LNCAP (cell line): ENCODE results near the gene ITPR1.

ENCODE experiments used
- TF ChIP-seq, protein P1 (sequence below): fragments of 450-650 bp; IDR thresholded peaks from 2 replicates; pipeline ENCODE4 v1.5.1; 2017; ENCODE audit warnings: mild to moderate bottlenecking

ITPR1 gene

DNA sequence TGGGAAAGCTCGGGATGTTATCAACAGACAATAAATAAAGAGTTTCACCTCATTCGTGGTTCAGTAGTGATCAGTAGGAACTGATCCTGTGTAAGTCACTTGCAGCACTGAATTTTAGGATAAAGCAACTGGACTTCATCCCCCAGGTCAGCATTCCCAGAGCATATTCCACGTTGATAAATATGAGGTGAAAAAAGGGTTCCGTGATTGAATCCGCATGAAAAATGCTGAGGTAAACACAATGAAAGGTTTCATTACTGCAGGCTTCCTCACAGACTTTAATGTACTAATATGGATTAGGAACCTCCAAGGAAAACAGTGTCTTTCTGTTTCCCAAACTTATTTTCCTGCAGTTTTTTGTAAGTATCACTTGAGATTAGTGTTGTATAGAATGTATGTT is 308.7 kb downstream of the ITPR1 start:
- TF ChIP-seq, protein P1, sequence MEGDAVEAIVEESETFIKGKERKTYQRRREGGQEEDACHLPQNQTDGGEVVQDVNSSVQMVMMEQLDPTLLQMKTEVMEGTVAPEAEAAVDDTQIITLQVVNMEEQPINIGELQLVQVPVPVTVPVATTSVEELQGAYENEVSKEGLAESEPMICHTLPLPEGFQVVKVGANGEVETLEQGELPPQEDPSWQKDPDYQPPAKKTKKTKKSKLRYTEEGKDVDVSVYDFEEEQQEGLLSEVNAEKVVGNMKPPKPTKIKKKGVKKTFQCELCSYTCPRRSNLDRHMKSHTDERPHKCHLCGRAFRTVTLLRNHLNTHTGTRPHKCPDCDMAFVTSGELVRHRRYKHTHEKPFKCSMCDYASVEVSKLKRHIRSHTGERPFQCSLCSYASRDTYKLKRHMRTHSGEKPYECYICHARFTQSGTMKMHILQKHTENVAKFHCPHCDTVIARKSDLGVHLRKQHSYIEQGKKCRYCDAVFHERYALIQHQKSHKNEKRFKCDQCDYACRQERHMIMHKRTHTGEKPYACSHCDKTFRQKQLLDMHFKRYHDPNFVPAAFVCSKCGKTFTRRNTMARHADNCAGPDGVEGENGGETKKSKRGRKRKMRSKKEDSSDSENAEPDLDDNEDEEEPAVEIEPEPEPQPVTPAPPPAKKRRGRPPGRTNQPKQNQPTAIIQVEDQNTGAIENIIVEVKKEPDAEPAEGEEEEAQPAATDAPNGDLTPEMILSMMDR: no peak

DNA sequence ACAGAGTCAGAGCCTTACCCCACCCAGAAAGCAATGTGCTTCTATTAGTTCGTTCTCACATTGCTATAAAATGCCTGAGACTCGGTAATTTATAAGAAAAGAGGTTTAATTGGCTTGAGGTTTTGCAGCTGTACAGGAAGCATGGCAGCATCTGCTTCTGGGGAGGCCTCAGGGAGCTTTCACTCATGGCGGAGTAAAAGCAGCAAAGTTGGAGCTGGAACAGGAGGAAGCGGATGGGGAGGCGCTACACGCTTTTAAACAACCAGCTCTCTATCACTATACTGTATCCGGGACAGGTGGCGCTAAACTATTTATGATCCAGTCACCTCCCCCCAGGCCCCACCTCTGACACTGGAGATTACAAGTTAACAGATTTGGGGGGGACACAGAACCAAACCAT is 309.8 kb downstream of the ITPR1 start:
- TF ChIP-seq, protein P1: no peak

DNA sequence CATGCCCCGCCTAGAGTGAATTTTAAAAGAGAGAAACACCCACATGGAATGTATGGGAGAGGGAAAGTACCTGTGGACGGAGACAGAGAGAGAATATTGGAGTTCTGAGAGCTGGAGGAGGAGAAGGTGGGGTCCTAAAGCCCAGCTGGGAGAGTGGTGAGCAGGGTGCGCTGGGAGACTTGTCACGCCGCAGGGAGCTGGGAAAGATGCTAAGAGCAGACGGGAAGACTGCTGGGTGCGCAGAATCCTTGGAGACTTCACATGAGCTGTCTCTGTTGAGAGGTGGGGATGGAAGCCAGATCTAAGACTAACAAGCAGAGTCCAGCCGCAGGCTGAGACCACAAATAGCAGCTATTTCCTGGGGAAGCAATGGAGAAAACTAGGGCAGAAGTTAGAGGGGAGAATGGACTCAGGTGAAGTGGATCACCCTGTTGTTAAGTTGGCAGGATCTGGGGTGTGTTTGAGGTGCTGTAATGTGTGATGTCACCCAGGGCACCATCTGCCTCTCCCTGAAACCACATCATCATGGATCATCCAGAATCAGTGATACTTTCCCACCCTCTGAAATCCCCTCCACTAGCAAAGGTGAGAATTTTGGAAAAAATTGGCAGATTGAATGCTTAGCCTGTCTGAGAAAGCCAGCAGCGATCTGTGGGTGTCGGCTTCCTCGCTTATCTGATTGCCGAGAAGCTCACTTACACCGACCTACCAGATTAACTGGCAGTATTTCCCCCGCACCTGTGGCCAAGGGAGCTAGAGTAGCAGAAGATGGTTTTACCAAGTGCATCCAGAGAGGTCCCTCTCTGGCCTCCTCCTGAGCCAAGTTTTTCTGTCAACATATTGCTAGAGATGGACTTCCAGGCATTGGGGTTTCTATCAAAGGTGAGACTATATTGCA is 311.3 kb downstream of the ITPR1 start:
- TF ChIP-seq, protein P1: no peak

DNA sequence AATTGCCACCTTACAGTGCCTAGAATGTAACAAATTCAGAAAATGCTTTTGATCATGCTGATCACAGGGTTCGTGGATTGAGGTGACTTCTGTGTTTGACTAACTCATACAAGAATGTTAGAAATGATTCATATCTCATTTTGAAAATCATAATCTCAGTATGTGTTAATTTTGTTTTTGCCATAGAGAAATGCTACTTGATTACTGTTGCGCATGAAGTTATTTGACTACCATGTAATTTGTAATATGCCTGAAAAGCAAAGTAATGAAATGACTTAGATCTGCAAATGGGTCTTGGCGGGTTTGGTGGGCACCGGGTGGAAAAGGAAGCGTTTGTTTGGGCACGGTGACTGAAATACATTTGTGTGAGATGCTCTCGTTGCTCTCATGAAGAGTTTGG is 312.5 kb downstream of the ITPR1 start:
- TF ChIP-seq, protein P1: no peak

DNA sequence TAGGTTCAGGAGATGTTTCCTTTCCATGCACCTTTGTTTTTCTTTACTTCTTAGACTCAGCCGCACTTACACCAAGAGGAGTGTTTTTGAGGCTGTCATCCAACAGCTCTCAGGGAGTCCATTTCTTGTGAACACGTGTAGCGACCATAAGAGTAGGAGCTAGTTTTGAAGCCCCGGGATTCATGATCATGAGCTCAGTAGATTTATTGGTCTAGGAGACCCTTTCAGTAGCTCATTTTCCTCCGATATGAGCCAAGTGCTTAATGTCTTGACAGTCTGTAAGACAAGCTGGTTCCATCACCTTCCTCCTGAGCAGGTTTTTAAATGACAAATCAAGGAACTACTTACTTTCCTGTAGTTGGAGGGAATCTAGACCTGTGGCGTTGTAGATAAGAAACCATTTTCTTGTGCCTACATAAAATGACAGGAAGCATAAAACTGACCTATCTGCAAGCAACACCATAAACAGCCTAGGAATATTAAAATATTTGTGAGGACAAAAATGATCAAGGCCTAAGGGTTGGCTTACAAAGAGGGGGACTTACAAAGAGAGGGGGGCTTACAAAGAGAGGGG is 313.5 kb downstream of the ITPR1 start:
- TF ChIP-seq, protein P1: no peak

DNA sequence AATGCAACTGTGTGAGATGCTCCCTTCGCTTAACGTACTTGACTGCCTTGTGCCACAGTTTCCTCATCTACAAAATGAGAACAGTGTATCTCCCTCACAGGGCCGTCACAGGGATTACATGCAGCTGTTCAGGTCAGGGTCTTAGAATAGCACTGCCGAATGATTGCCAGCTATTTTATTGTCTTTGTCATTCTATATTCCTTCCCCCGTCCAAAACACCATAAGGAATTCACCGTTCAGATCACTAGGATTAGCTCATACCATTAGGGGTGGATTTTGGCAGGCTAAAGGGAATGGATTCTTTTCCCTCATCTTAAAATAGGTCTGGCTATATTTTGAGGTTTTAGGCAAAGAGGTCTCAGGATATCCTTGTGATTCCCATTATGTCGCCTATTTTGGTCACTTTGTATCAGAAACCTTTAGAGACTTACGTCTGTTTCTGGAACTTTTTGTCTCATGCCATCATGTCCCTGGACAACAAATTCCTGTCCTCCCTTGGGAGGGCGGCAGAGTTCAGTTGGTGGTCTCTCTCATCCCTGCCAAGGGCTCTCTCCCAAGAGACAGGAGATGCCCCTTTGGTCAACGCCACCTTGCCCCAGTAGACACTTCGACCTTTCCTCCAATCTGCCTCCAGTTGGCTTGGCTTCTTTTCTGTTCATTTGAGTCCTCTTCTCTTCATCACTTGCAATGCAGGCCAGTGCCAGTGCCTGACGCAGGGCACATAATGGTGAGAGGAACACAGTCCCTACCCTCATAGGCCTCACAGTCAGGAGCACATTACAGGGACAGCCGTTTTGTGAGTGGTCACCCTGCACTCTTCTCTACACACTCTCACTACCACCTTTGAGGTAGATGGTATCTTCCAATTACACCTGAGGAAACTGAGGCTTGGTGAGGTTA is 314.5 kb downstream of the ITPR1 start:
- TF ChIP-seq, protein P1: no peak

DNA sequence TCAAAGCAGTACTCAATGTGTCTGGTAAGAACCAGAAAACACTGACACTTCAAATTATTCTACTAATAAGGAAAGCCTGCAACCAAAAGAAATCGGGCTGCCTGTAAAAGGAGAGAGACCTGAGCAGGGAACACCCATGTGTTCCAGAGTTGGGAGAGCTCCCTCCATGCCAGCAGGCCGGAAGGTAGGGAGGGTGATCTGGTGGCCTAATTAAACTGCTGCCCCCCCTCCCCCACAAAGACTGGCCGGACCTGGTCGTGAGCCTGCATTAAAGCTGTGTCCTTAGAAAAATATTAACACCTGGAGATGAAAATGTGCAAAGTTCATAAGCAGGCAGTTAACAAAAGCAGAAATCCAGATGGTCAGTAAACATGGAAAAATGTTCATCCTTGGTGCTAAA is 315.5 kb downstream of the ITPR1 start:
- TF ChIP-seq, protein P1: no peak
